ENCODE data around the gene IL22RA1. TPM values are rescaled to one million over a fixed set of nuclear protein-coding genes. Genes with fewer than 3 reads are reported as not detected.
A peak's percentile ranks its signal among the peaks of the same experiment; 100 is the strongest.

IL22RA1 gene
- total and polyA plus RNA-seq, 9 of the 15 experiments (the other 6 are each of a cell fraction or from before 2014, with no cell fraction given) = not detected

GRCh38 chr1:24149866-24150233, 6.9 kb upstream of the IL22RA1 start (continued):
- TF ChIP-seq, protein P1, sequence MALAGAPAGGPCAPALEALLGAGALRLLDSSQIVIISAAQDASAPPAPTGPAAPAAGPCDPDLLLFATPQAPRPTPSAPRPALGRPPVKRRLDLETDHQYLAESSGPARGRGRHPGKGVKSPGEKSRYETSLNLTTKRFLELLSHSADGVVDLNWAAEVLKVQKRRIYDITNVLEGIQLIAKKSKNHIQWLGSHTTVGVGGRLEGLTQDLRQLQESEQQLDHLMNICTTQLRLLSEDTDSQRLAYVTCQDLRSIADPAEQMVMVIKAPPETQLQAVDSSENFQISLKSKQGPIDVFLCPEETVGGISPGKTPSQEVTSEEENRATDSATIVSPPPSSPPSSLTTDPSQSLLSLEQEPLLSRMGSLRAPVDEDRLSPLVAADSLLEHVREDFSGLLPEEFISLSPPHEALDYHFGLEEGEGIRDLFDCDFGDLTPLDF (CRISPR knock-in tag; IDR thresholded peaks at IDR 0.05) = no peak
- no peak for TF ChIP-seq MCM2 (IDR thresholded peaks at IDR 0.05; ENCODE audit: low read depth)
- TF ChIP-seq ETS2 (tag; IDR thresholded peaks at IDR 0.05; ENCODE audit: borderline replicate concordance, poor library complexity, severe bottlenecking) = no peak
- peak; percentile 41 for TF ChIP-seq FOS (IDR thresholded peaks at IDR 0.05; ENCODE audit: extremely low read depth, insufficient read length)
- no peak for TF ChIP-seq CC2D1A (IDR thresholded peaks at IDR 0.05)
- no peak for TF ChIP-seq ZBED1 (IDR thresholded peaks at IDR 0.05)
- TF ChIP-seq, protein P2, sequence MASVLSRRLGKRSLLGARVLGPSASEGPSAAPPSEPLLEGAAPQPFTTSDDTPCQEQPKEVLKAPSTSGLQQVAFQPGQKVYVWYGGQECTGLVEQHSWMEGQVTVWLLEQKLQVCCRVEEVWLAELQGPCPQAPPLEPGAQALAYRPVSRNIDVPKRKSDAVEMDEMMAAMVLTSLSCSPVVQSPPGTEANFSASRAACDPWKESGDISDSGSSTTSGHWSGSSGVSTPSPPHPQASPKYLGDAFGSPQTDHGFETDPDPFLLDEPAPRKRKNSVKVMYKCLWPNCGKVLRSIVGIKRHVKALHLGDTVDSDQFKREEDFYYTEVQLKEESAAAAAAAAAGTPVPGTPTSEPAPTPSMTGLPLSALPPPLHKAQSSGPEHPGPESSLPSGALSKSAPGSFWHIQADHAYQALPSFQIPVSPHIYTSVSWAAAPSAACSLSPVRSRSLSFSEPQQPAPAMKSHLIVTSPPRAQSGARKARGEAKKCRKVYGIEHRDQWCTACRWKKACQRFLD (CRISPR knock-in tag; IDR thresholded peaks at IDR 0.05) = no peak
- TF ChIP-seq VEZF1 (CRISPR knock-in tag; IDR thresholded peaks at IDR 0.05) = peak; percentile 20; the same call in 1 of the 2 replicates
- TF ChIP-seq LEF1 (IDR thresholded peaks at IDR 0.05) = no peak
- TF ChIP-seq CBX1 (IDR thresholded peaks at IDR 0.05; ENCODE audit: low read depth) = no peak
- TF ChIP-seq PRPF4 (IDR thresholded peaks at IDR 0.05; ENCODE audit: insufficient read depth, low read depth, low read length, poor library complexity, severe bottlenecking) = no peak
- TF ChIP-seq ETV6 (IDR thresholded peaks at IDR 0.05; ENCODE audit: borderline replicate concordance in 1 of 2, low read depth in 2 of 2, low read length in 1 of 2) = no peak
- TF ChIP-seq ETV6 (CRISPR knock-in tag; IDR thresholded peaks at IDR 0.05; ENCODE audit: borderline replicate concordance) = no peak
- no peak for TF ChIP-seq ELF2 (CRISPR knock-in tag; IDR thresholded peaks at IDR 0.05)
- TF ChIP-seq SIX5 (IDR thresholded peaks at IDR 0.05; ENCODE audit: borderline replicate concordance in 1 of 2, insufficient read depth in 1 of 2, low read depth in 1 of 2, low read length in 2 of 2) = no peak
- no peak for TF ChIP-seq ZC3H8 (IDR thresholded peaks at IDR 0.05)
- TF ChIP-seq BRCA1 (IDR thresholded peaks at IDR 0.05) = no peak
- TF ChIP-seq BRCA1 (CRISPR knock-in tag; IDR thresholded peaks at IDR 0.05) = no peak
- no peak for TF ChIP-seq KAT7 (CRISPR knock-in tag; IDR thresholded peaks at IDR 0.05; ENCODE audit: borderline replicate concordance)

Measured in K562 (cell line).